Neural progenitor cell (in vitro differentiated cells): ENCODE measurements around the gene RNF150.

Experiments used
- CTCF ChIP-seq: fragments of 200-600 bp; sonication (generic); IDR thresholded peaks from 2 replicates; pipeline ENCODE4 v1.5.1; 2017; ENCODE audit warnings: antibody characterized with exemption, mild to moderate bottlenecking
- EZH2 ChIP-seq: fragments of 200-600 bp; sonication (generic); IDR thresholded peaks from 2 replicates; pipeline ENCODE4 v1.6.1; 2017; ENCODE audit warnings: antibody characterized with exemption, mild to moderate bottlenecking, moderate library complexity
- EZH2phosphoT487 ChIP-seq: fragments of 200-600 bp; sonication (generic); IDR thresholded peaks from 2 replicates; pipeline ENCODE4 v1.6.1; 2017; ENCODE audit warnings: antibody characterized with exemption

GRCh38 chr4:140858897-140859296 lies 274.4 kb downstream of the RNF150 start:
- TF ChIP-seq CTCF (no peak), EZH2 (no peak), EZH2phosphoT487 (no peak)
